Stomach smooth muscle (tissue), 2 donors: ENCODE results near the gene HSPB9.

ENCODE experiments used
- H3K27ac ChIP-seq: one replicate; pipeline ENCODE4 v1.7.0; 2013; ENCODE audit warnings: mild to moderate bottlenecking, low read length, inconsistent platforms
- H3K27me3 ChIP-seq, 2 donors: one replicate each; pipeline ENCODE4 v1.7.0; 2013; ENCODE audit warnings: low read length in 2 of 2; ENCODE audit not compliant: insufficient read depth in 2 of 2, control insufficient read depth in 1 of 2
- H3K36me3 ChIP-seq, 2 donors: one replicate each; pipeline ENCODE4 v1.7.0; 2013; ENCODE audit warnings: low read length in 2 of 2; ENCODE audit not compliant: control insufficient read depth in 2 of 2, insufficient read depth in 2 of 2
- H3K4me1 ChIP-seq: one replicate; pipeline ENCODE4 v1.7.0; 2013; ENCODE audit warnings: low read length; ENCODE audit not compliant: control insufficient read depth, insufficient read depth
- H3K4me3 ChIP-seq, 2 donors: one replicate each; pipeline ENCODE4 v1.7.0; 2013; ENCODE audit warnings: low read length in 2 of 2
- H3K9ac ChIP-seq, 2 donors: one replicate each; pipeline ENCODE4 v1.7.0; 2013; ENCODE audit warnings: low read length in 2 of 2, mild to moderate bottlenecking in 1 of 2
- H3K9me3 ChIP-seq, 2 donors: one replicate each; pipeline ENCODE4 v1.7.0; 2013; ENCODE audit warnings: low read length in 2 of 2; ENCODE audit not compliant: control insufficient read depth in 2 of 2
- donor health status: healthy.
- donor health status: Pancreatic carcinoma.

The HSPB9 gene

GRCh38 chr17:42122371-42123303, at the start of gene HSPB9:
Gene HSPB9, plus strand, starts transcription at chr17:42122804. Its CDS starts 47 bp downstream, at chr17:42122851.
- H3K9ac ChIP-seq, result peak within 1 kb of the TSS in 1 of 2 donors; percentile 21
- no peaks in the 10 kb centered on the region for H3K27me3 ChIP-seq
- H3K4me1 ChIP-seq, result peaks cover 28% of the 10 kb centered on the region
- no peaks in the 10 kb centered on the region for H3K9me3 ChIP-seq
- peak within 1 kb of the TSS in 1 of 2 donors; percentile 68 for H3K4me3 ChIP-seq
- peaks cover 18 to 23% of the 10 kb centered on the region in 2 donors for H3K36me3 ChIP-seq
- H3K27ac ChIP-seq, result peak within 1 kb of the TSS; percentile 2

GRCh38 chr17:42075789-42076188, 46.8 kb upstream of the HSPB9 start:
- Histone ChIP-seq H3K4me1 (peaks cover 6% of the 10 kb centered on the region), H3K9ac (no peak overlapping the region), H3K36me3 (no peaks in the 10 kb centered on the region), H3K9me3 (no peaks in the 10 kb centered on the region), H3K4me3 (no peak overlapping the region), H3K27me3 (peaks cover 20 to 27% of the 10 kb centered on the region in 2 donors), H3K27ac (no peak overlapping the region)

GRCh38 chr17:42076797-42077559, 45.6 kb upstream of the HSPB9 start:
- Histone ChIP-seq H3K27ac (no peak overlapping the region), H3K4me1 (peaks cover 6% of the 10 kb centered on the region), H3K9me3 (no peaks in the 10 kb centered on the region), H3K4me3 (no peak overlapping the region), H3K27me3 (peaks cover 12 to 19% of the 10 kb centered on the region in 2 donors), H3K36me3 (no peaks in the 10 kb centered on the region), H3K9ac (no peak overlapping the region)

GRCh38 chr17:42077755-42078154, 44.8 kb upstream of the HSPB9 start:
- Histone ChIP-seq H3K4me3 (no peak overlapping the region), H3K4me1 (no peaks in the 10 kb centered on the region), H3K9ac (no peak overlapping the region), H3K9me3 (no peaks in the 10 kb centered on the region), H3K27ac (no peak overlapping the region), H3K36me3 (no peaks in the 10 kb centered on the region), H3K27me3 (peaks cover 11 to 12% of the 10 kb centered on the region in 2 donors)

GRCh38 chr17:42078396-42079043, 44.1 kb upstream of the HSPB9 start:
- Histone ChIP-seq H3K36me3 (no peaks in the 10 kb centered on the region), H3K4me1 (no peaks in the 10 kb centered on the region), H3K9ac (no peak overlapping the region), H3K4me3 (no peak overlapping the region), H3K27ac (no peak overlapping the region), H3K9me3 (no peaks in the 10 kb centered on the region), H3K27me3 (peaks cover 5 to 6% of the 10 kb centered on the region in 2 donors)

GRCh38 chr17:42079541-42079940, 43.1 kb upstream of the HSPB9 start:
- Histone ChIP-seq H3K27me3 (peaks cover 0 to 2% of the 10 kb centered on the region in 2 donors), H3K27ac (no peak overlapping the region), H3K4me3 (no peak overlapping the region), H3K9ac (no peak overlapping the region), H3K36me3 (no peaks in the 10 kb centered on the region), H3K9me3 (no peaks in the 10 kb centered on the region), H3K4me1 (no peaks in the 10 kb centered on the region)

- peaks cover 0 to 2% of the 10 kb centered on the region in 2 donors for H3K27me3 ChIP-seq
- H3K4me3 ChIP-seq, result no peak overlapping the region
- no peak overlapping the region for H3K9ac ChIP-seq
- H3K27ac ChIP-seq, result no peak overlapping the region
- no peaks in the 10 kb centered on the region for H3K4me1 ChIP-seq
- no peaks in the 10 kb centered on the region for H3K36me3 ChIP-seq
- no peaks in the 10 kb centered on the region for H3K9me3 ChIP-seq
Observed at GRCh38 chr17:42081516-42082129, 41.0 kb upstream of the HSPB9 start.

- H3K27me3 ChIP-seq, result peaks cover 6% of the 10 kb centered on the region in 2 donors
- H3K9ac ChIP-seq, result no peak overlapping the region
- no peaks in the 10 kb centered on the region for H3K4me1 ChIP-seq
- H3K27ac ChIP-seq, result no peak overlapping the region
- H3K4me3 ChIP-seq, result no peak overlapping the region
- no peaks in the 10 kb centered on the region for H3K9me3 ChIP-seq
- no peaks in the 10 kb centered on the region for H3K36me3 ChIP-seq
Observed at GRCh38 chr17:42087042-42087701, 35.4 kb upstream of the HSPB9 start.

- Histone ChIP-seq H3K36me3 (no peaks in the 10 kb centered on the region), H3K9ac (no peak overlapping the region), H3K4me1 (no peaks in the 10 kb centered on the region), H3K27ac (no peak overlapping the region), H3K4me3 (no peak overlapping the region), H3K27me3 (peaks cover 6% of the 10 kb centered on the region in 2 donors), H3K9me3 (no peaks in the 10 kb centered on the region)
Observed at GRCh38 chr17:42087736-42088705, 34.6 kb upstream of the HSPB9 start.
